ENCODE results near the gene NFU1.
"Not testable (repeated sequence)": the region's sequence is repeated elsewhere in the genome, so short reads cannot be mapped to it uniquely, and the experiment has no call there.

The NFU1 gene

DNA sequence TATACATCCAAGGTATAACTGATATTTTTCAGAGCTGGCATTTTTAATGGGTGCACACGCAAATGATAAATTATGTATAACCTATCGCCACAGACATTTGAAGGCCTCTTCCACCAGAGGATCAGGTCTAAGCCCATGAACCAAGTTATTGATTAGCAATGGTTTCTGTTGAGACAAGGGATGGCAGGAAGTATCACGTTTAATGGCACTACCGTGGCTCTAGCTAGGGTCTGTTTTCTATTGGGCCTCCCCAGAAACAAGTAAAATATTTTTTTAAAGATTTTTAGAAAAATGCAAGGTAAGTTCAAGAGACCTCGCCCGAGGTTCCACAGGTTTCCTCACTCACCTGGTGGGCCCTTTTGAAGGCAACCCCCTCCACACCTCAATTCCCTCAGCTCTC, 50.9 kb downstream of the NFU1 start:
- no peak for FAIRE-seq

DNA sequence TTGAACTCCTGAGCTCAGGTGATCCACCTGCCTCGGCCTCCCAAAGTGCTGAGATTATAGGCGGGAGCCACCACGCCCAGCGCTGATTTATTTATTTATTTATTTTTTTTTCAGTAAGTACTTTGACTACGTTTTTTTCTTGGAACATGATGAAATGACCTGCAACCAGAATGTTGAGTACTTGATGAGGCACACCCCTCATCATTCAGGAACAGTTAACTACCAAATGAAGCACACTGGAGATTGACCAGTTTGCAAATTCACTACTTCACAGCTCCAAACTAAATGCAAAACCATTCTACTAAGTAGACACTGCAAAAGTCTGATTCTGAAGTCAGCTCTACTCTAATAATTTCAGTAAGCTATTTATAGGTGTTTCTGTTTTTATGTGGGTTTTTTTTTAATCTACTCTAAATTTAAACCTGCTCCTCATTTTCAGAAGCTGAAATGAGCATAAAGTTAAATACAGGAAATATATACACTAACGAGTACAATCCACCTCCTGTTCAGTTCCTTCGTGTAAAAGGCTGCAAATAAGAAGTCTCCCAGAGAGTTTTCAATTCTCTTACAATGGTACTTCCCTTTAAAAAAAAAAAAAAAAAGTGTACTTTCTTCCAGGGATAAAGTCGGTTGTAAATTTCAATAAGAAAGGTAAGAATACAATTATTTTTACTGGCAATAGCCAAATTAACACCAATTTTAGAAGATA, 51.6 kb downstream of the NFU1 start:
- FAIRE-seq, result no peak

DNA sequence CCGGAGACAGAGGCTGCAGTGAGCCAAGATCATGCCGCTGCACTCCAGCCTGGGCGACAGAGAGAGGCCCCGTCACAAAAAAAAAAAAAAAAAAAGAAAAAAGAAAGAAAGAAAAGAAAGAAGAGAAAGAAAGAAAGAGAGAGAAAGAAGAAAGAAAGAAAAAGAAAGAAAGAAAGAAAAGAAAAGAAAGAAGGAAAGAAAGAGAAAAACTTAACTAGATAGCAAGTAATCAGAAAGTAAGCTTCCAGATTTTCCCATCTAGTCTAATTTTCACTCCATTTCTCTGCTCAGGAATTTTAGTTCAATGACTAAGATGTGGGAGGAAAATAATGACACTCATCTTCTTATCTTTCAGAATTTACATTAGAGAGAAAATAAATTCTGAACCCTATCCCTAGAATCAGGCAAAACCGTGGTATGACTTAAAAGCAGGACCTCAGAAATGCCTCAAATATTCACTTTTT, 52.6 kb downstream of the NFU1 start:
- no peak for FAIRE-seq

DNA sequence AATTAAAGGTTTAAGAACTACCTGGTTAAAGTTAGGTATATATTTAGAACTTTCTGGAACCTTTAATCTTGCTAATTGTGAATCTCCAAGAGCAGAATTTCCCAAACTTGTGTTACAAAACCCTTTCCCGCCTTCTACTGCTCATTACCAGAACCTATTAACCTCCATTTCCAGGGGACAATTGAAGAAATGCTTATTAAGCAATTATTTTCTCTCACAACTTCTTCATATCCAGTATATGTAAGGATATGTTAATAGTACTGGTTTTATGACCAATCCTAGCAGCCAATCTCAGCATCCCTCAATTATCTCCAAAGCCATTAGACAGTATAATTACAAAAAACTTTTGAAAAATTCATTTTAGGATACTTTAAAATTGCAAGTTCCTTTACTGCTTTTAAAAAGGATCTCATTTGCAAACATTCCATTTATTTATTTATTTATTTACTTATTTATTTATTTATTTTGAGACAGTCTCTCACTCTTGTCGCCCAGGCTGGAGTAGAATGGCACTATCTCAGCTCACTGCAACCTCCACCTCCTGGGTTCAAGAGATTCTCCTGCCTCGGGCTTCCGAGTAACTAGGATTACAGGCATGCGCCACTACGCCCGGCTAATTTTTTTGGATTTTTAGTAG, 53.9 kb downstream of the NFU1 start:
- no peak for FAIRE-seq

DNA sequence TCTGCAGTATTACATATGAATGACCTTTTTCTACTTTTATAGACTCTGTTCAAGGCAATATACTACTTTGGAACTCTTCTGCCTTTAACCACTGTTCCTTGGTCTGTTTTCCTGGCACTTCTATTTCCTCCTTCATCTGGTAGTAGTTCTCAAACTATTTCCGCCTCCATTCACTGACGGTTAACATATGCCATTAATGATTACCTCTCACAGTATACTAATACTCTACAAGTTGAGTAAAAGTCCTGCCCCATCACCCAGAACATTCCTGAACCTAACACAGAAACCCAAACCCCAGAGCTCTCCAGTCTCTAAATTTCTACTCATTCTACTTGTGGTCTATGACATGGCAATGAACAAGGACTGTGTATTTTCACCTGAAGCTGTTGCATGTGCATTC, 54.7 kb downstream of the NFU1 start:
- FAIRE-seq, result no peak

DNA sequence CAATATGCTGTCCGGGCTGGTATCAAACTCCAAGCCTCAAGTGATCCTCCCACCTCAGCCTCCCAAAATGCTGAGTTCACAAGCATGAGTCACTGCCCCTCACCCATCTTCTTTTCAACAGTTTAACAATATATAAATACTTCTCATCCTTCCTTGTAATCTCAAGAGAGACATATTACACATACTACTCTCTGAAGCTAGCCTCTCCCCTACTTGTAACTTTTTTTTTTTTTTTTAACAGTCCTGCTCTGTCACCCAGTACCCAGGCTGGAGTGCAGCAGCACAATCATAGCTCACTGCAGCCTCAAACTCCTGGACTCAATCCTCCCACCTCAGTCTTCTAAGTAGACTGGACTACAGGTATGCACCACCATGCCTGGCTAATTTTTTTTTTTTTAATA, 55.9 kb downstream of the NFU1 start:
- no peak for FAIRE-seq

DNA sequence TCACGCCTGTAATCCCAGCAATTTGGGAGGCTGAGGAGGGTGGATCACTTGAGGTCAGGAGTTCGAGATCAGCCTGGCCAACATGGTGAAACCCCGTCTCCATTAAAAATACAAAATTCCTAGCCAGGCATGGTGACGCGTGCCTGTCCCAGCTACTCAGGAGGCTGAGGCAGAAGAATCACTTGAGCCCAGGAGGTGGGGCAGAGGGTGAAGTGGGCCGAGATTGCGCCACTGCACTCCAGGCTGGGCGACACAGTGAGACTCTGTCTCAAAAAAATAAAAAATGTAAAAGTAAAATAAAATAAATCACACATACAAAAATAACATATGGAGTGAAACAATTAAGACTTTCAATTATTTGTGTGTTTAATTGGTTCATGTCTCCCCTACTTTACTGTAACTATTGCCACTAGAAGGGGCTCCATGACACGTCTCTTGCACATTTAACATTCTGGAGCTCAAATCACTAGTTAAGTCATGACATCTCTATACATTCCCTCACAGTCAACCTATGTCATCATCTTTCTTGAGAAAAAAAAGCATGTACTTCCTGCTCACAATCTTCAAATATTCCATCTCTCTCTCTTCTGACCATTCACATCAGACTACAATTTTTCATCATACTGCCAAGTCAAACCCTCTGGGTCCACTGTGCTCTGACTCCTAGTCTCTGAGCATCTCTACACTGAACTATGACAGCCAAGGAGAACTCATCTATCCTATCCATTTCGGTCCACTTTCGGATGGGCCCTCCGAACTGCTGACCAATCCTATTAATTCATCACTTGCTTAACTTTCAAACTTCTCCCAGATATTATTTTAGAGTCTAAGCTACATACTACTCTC, 56.9 kb downstream of the NFU1 start:
- FAIRE-seq, result no peak

DNA sequence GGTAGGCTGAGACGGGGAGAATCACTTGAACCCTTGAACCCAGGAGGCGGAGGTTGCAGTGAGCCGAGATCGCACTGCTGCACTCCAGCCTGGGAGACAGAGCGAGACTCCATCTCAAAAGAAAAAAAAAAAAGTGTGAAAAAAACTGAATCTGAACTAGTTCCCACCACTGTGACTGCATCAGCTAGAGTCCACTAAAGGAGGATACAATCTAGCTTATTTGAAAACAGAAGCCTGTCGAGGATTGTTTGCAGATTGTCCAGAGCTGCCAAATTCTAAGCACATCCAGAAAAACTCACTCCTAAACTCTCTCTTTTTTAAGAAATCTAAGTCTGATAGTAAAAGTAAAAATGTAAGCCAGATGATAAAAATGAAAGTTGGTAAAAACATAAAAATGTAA, 60.8 kb downstream of the NFU1 start:
- FAIRE-seq, result no peak

DNA sequence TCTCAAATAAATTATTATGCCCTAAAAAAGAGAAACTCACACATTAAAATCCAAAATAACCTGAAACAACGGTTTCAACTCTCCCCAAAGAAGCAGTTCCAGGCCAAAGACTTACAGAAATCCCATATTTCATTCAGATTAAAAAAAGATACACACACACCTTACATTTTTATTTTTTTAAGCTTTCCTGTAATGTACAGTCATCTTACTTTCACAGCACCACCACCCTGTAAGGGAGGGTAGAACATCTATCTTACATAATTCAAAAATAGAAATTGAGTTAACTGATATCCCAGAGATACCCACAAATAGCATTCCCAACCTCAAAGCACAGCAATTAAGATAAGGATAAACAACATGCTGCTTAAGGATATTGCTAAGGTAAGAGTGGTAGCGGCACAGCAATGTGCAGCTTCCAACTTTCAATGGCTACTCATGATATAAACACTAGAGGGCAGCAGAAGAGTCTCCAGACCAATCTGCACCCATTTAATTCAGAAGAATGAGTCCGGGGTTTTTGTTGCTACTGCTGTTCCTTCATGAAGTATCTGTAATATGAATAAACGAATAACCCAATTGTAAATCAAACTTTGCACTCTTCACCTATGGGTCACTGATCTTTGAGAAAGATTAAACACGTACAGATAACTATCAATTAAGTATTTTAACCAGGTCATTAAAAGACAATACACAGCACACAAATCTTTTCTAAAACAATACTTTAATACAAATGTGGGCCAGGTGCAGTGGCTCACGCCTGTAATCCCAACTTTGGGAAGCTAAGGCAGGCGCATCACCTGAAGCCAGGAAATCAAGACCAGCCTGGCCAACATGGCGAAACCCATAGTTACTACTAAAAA, 61.5 kb downstream of the NFU1 start:
- FAIRE-seq, result no peak

DNA sequence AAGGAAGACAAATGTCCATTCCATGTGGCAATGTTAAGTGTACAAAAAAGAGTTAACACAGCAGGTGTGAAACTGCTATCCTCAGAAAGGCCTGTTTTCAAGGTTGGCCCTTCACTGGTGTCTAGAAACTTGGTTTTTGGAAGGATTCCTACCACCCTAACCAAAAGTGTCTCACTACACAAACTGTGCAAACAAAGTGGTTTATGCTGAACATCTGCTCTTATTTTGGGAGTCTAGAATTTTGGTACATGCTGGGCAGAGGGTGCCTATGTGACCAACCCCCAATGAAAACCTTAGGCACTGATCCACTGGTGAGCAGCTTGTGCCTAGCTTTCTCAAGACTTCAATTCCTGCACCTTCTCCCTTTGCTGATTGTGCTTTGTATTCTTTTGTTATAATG, 64.5 kb downstream of the NFU1 start:
- FAIRE-seq, result no peak

DNA sequence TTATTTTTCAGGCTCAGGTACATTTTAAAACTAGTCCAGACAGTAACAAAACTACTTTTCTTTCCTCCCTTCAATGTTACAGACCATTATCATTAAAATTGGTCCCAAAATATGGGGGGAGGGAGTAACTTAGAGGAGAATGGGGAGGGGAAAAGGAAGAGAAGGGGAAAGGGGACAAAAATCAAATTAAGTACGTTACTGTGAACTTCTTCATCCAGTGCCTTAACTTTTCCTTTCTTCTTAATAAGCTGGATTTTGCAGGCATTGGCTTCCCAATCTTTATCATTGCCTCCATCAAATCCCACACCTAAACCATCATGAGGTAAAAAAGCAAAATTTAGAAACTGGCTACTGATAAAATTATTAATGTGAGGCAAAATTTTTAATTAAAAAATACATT, 67.4 kb downstream of the NFU1 start:
- no peak for FAIRE-seq

DNA sequence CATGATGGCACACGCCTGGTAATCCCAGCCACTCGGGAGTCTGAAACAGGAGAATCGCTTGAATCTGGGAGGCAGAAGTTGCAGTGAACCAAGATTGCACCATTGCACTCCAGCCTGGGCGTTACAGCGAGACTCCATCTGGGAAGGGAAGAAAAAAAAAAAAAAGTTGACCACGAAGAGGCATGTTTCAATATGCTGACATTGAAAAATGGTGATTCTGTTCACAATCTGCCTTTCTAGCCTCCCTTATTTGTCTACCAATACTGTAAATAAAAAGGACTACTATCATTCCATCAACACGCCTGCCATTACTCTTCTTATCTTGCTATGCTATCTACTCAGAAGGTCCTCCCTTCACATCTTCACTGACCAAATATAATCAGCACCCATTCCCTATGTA, 68.6 kb downstream of the NFU1 start:
- FAIRE-seq, result no peak

DNA sequence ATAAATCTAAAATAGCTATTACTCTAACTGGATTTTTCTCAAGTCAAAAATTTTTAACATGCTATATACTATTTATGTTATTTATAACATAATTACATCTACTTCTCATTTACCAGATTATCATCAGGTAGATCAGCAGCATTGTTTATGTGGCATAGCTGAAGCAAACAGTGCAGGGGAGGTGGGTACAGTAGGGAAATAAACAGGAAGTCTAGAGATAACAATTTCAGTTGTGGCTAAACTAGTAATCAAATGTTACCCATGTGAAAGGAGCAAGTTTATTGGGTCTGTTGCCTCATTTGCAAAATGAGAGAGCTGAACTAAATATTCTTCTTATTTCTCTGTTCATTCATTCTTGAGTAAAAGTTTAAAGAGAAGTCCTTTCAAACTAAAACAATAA, 77.9 kb downstream of the NFU1 start:
- no peak for FAIRE-seq

DNA sequence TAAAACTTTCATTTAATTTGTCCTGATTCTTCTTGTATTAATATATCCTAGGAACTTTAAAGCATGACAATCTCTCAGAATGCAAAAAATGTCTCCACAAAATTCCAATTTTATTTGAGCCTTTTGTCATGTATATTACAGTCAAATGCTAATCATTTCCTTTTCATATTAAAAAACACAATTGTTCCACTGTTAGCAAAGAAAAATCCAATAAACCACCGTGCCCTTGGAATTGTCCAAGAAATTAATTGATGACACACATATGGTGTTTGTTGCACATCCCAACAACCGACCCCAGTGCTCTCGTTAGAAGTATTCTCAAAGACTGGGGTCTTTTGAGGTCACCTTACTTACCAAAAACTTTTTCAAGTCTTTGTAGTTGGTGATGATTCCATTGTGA, 78.3 kb downstream of the NFU1 start:
- no peak for FAIRE-seq

DNA sequence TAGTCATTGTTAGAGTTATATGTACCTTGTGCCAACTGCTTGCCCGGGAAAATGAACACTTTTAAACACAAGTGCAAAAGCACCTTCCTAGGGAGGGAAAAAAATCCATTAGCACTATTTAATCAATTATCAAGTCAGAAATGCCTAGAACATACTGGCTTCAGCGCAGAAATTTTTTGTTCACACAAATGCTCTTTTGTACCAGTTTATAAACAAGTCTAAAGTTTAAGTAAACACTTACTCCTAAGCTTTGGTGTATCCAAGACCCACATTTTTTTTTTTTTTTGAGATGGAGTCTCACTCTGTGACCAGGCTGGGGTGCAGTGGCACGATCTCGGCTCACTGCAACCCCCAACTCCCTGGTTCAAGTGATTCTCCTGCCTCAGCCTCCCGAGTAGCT, 80.8 kb downstream of the NFU1 start:
- FAIRE-seq, result no peak

DNA sequence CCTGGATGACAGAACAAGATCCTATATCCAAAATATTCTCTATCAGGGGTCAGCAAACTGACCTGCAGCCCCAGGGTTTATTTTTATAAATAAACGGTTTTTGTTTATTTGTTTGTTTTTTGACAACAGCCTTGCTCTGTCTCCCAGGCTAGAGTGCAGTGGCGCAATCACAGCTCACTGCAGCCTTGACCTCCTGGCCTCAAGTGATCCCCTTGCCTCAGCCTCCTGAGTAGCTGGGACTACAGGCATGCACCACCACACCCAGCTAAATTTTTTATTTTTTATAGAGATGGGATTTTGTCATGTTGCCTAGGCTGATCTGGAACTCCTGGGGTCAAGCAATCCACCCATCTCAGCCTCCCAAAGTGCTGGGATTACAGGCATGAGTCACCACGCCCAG, 82.3 kb downstream of the NFU1 start:
- FAIRE-seq, result not testable (repeated sequence)

DNA sequence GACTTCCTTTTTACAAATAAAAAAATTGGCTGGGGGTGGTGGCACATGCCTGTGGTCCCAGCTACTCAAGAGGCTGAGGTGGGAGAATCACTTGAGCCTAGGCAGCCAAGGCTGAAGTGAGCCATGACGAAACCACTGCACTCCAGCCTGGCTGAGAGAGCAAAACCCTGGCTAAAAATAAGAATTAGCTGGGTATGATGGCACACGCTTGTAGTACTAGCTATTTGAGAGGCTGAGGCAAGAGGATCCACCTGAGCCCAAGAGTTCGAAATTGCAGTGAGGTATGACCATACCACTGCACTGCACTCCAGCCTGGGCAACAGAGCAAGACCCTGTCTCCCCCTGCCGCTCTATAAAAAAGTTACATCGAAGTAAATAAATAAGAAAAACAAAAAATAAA, 83.9 kb downstream of the NFU1 start:
- no peak for FAIRE-seq

DNA sequence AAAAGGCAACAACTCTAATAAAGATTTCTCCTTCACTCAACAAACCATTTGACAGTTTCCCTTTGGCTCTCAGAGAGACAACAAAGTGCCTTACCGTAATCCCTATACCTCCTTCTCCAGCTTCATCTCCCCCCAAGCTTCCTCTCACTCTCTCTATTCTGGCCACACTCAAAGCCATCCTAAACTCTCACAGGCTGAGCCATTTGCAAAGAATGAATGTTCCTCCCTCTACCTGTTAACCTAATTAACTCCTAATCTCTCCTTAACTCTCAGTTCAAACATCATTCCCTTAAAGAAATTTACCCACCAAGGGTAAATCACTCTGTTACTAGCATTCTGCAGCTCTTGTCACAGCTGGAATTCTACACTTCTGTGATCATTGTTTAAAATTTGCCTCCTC, 88.5 kb downstream of the NFU1 start:
- FAIRE-seq, result no peak
